Activated CD8-positive, alpha-beta memory T cell treated with anti-CD3 and anti-CD28 coated beads for 24 hours (primary cell): Measurements from ENCODE around the gene DENND2A.
"Not testable (repeated sequence)": the region's sequence is repeated elsewhere in the genome, so short reads cannot be mapped to it uniquely, and the experiment has no call there.

ENCODE experiments used
- DNase-seq: peaks from one replicate; pipeline ENCODE4 v3.0.0-alpha.2; 2020

The DENND2A gene

GRCh38 chr7:140673774-140674155 is 33.2 kb upstream of the DENND2A start:
- no peak for DNase-seq

- DNase-seq, result peak; percentile 87
These were observed 32.6 kb upstream of the DENND2A start for GRCh38 chr7:140673063-140673773.

- DNase-seq, result no peak
These were observed 31.9 kb upstream of the DENND2A start, which contains the start of gene ADCK2 for GRCh38 chr7:140672382-140673062. ADCK2 (plus strand) TSS chr7:140672945; CDS start chr7:140673331, 386 bp downstream.

GRCh38 chr7:140671966-140672365 is 31.4 kb upstream of the DENND2A start:
- no peak for DNase-seq

GRCh38 chr7:140670343-140670935 is 29.8 kb upstream of the DENND2A start:
- no peak for DNase-seq

- not testable (repeated sequence) for DNase-seq
These were observed 29.2 kb upstream of the DENND2A start for GRCh38 chr7:140669862-140670261.

- no peak for DNase-seq
These were observed 28.7 kb upstream of the DENND2A start for GRCh38 chr7:140669352-140669751.

- no peak for DNase-seq
These were observed 28.0 kb upstream of the DENND2A start for GRCh38 chr7:140668641-140669040.

GRCh38 chr7:140667476-140667875 is 26.9 kb upstream of the DENND2A start:
- DNase-seq, result no peak

- DNase-seq, result not testable (repeated sequence)
These were observed 22.3 kb upstream of the DENND2A start for GRCh38 chr7:140662938-140663337.

GRCh38 chr7:140661124-140661523 is 20.5 kb upstream of the DENND2A start:
- DNase-seq, result no peak

GRCh38 chr7:140659856-140660255 is 19.2 kb upstream of the DENND2A start:
- no peak for DNase-seq

GRCh38 chr7:140657891-140658290 is 17.3 kb upstream of the DENND2A start:
- DNase-seq, result no peak

GRCh38 chr7:140656548-140657515 is 16.2 kb upstream of the DENND2A start:
- no peak for DNase-seq

- no peak for DNase-seq
These were observed 15.1 kb upstream of the DENND2A start for GRCh38 chr7:140655511-140656408.

- DNase-seq, result no peak
These were observed 14.0 kb upstream of the DENND2A start for GRCh38 chr7:140654661-140655060.

GRCh38 chr7:140654109-140654387 is 13.4 kb upstream of the DENND2A start:
- no peak for DNase-seq

GRCh38 chr7:140653319-140654108 is 12.9 kb upstream of the DENND2A start:
- peak; percentile 73 for DNase-seq

GRCh38 chr7:140650367-140650766 is 9.8 kb upstream of the DENND2A start:
- no peak for DNase-seq

- DNase-seq, result no peak
These were observed 9.1 kb upstream of the DENND2A start for GRCh38 chr7:140649556-140650205.
